ENCODE results near the gene EIF2B4.

EIF2B4 gene

GRCh38 chr2:27315122-27315521 is 55.0 kb downstream of the EIF2B4 start (continued):
- TF ChIP-seq PRDM2 (tag by site-specific recombination; IDR thresholded peaks at IDR 0.05; ENCODE audit: borderline replicate concordance): no peak
- no peak for TF ChIP-seq ZNF274 (IDR thresholded peaks at IDR 0.05; ENCODE audit: low read length)
- no peak for TF ChIP-seq ZNF274 (tag by site-specific recombination; IDR thresholded peaks at IDR 0.05; ENCODE audit: borderline replicate concordance)

DNA sequence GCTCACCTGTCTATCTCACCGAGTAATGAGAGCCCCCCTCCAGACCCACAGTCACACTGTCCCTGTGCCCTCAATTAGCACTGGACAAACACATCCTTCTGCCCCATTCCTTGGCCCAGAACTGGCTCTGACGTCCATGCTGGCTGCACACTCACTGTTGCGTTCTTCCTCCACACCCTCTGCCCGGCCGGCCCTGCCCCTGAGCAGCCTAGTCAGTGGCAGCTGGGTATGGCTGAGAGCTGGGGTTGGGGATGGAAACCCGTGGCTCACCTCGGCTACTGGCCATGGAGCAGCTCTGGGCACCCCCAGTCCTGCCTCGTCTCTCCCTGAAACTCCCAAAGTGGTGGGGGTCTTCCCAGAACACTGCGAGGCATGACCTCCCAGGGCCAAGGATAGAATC is 55.4 kb downstream of the EIF2B4 start:
- TF ChIP-seq ZSCAN4 (tag by site-specific recombination; IDR thresholded peaks at IDR 0.05) (no peak), ZNF214 (tag by site-specific recombination; IDR thresholded peaks at IDR 0.05; ENCODE audit: borderline replicate concordance) (no peak), ZFP37 (tag by site-specific recombination; IDR thresholded peaks at IDR 0.05) (no peak), ZNF777 (tag by site-specific recombination; IDR thresholded peaks at IDR 0.05; ENCODE audit: borderline replicate concordance) (no peak), ZFP69B (tag by site-specific recombination; IDR thresholded peaks at IDR 0.05) (no peak)
- TF ChIP-seq, protein P1, sequence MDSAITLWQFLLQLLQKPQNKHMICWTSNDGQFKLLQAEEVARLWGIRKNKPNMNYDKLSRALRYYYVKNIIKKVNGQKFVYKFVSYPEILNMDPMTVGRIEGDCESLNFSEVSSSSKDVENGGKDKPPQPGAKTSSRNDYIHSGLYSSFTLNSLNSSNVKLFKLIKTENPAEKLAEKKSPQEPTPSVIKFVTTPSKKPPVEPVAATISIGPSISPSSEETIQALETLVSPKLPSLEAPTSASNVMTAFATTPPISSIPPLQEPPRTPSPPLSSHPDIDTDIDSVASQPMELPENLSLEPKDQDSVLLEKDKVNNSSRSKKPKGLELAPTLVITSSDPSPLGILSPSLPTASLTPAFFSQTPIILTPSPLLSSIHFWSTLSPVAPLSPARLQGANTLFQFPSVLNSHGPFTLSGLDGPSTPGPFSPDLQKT (IDR thresholded peaks at IDR 0.05; ENCODE audit: borderline replicate concordance, low read depth, low read length): no peak
- H3K36me3 ChIP-seq (ENCODE audit: control insufficient read depth in 2 of 2, insufficient read depth in 1 of 2, low read length in 2 of 2): peaks cover 0 to 32% of the 10 kb centered on the region in 2 experiments; a peak in 2 of 3 replicates
- POLR2A ChIA-PET: no interaction called here

More for the DNA sequence above, 55.4 kb downstream of the EIF2B4 start:
- Histone ChIP-seq H3K27ac (ENCODE audit: extremely low read depth, low read depth, low read length) (no peak overlapping the region), H3K4me3 (ENCODE audit: low read depth, low read length) (no peak overlapping the region), H3K4me1 (ENCODE audit: control insufficient read depth, insufficient read depth, low read length) (peaks cover 8% of the 10 kb centered on the region; the same call in 1 of the 2 replicates), H3K9me3 (ENCODE audit: control insufficient read depth, insufficient read depth, low read depth, low read length) (no peaks in the 10 kb centered on the region)
- CTCF ChIA-PET: interaction anchor here (0.9 to 1.1 kb wide), 2 partner anchors 11 to 64 kb away, joined by 3 to 5 read pairs; no protein-coding TSS in a partner anchor

Data from HEK293 (cell line).